HG03442 (cell line): Measurements from ENCODE around the gene SERPINB7.
"Not testable (repeated sequence)": the region's sequence is repeated elsewhere in the genome, so short reads cannot be mapped to it uniquely, and the experiment has no call there.

Experiments
- ATAC-seq: cut with Tn5 transposase; IDR thresholded peaks from one replicate; pipeline ENCODE4 v1.9.1; 2021; ENCODE audit warnings: mild to moderate bottlenecking, moderate library complexity; ENCODE audit not compliant: unreplicated experiment

SERPINB7 gene, protein sequence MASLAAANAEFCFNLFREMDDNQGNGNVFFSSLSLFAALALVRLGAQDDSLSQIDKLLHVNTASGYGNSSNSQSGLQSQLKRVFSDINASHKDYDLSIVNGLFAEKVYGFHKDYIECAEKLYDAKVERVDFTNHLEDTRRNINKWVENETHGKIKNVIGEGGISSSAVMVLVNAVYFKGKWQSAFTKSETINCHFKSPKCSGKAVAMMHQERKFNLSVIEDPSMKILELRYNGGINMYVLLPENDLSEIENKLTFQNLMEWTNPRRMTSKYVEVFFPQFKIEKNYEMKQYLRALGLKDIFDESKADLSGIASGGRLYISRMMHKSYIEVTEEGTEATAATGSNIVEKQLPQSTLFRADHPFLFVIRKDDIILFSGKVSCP

DNA sequence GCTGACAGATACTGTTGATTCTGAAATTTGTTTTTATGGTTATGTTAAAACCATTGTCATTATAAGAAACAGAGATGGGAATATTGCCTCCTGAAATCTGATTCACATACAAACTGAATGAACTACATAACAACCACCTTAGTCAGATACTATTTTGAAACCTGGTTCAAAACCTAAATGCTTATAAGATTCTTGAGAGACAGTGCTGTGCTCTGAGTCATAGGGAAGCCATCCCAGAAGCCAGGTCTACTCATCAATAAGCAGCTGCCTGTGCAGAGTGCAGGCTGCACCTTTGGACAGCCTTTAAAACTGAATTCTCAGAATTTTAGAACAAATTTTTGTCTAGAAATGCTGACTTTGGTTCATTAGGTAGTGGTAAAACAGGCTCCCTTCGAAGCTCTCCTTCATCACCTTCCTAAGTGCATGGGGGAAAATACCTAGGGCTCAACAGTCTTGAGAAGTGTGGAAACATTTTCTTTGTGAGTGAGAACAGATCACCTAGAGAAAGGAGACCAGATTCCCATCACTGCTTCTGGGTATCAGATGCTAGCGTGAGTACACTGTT lies at the start of gene SERPINB7:
SERPINB7 (plus strand) TSS at position 253 of the 565 bp plus-strand sequence. CDS start 6,955 bp downstream, outside the sequence.
- no peak for ATAC-seq

DNA sequence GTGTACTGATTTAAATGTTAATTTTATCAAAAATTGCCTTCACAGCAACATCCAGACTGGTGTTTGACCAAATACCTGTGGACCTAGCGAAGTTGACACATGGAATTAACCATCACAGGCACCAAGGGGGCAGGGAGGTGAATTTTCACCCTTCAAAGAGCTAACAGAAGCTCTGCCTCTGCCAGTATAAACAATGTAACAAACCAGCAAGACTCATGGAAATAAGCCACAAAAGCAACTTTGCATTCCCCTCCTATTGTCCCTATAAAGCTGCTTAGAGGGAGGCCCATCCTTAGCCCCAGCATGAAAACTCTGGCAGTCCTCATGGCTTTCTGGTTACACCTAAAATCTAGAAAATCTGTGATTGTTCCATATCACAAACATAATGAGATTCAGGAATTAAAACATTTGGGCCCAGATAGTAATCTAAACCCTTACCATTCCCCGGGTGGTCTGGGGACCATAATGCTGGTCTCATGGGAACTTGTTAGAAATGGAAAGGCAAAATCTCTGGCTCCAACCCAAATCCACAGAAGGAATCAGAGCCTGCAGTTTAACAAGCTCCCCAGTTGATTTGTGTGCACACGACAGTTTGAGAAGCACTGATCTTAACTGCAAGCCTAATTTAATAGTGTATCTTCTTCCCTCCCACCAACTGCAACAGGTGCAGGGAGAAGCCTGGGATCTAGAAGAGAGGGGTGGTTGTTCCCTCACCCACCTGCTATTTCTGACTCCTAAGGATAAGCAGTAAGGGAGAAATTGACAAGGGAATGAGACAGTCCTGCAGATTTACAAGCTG lies 49.3 kb upstream of the SERPINB7 start:
- no peak for ATAC-seq

GRCh38 chr18:63730773-63731172 lies 44.4 kb upstream of the SERPINB7 start:
- ATAC-seq: no peak

- no peak for ATAC-seq
Observed at GRCh38 chr18:63731215-63731614, 44.0 kb upstream of the SERPINB7 start.

DNA sequence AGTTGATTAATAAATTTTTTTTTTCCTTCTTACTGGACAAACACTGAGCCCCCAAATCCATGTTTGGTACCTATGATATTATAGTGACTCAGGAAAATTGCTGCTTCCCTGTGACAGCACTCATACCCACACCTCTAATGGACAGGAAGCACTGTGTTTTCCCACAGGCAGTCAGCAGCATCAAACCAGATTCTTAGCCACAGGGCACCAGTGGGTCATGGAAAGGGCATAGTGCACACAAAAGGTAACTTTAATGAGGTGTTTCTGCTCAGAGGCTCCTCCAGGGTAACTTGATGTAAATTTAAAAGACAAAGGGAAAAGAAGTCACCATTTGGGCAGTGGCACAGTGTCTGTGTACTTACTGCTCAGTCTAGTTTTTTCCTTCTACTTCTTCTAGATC lies 38.3 kb upstream of the SERPINB7 start:
- ATAC-seq: no peak

GRCh38 chr18:63741769-63742168 lies 33.4 kb upstream of the SERPINB7 start:
- no peak for ATAC-seq

- no peak for ATAC-seq
Observed at GRCh38 chr18:63747006-63747405, 28.2 kb upstream of the SERPINB7 start.

DNA sequence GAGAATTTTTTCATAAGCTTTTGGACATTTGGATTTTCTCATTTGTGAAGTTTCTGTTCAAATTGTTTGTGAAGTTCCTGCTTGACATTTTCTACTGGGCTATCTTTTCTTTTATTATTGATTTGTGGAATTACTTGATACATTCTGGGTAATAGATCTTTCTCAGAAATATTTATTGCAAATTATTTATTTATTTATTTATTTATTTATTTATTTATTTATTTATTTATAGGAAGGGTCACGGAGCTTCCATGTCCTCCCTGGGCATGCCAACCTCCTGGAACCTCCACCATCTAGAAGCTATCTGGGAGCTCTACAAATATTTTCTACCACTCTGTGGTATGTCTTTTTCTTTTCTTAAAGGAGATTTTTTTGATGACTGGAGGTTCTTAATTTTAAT lies 25.7 kb upstream of the SERPINB7 start:
- no peak for ATAC-seq

DNA sequence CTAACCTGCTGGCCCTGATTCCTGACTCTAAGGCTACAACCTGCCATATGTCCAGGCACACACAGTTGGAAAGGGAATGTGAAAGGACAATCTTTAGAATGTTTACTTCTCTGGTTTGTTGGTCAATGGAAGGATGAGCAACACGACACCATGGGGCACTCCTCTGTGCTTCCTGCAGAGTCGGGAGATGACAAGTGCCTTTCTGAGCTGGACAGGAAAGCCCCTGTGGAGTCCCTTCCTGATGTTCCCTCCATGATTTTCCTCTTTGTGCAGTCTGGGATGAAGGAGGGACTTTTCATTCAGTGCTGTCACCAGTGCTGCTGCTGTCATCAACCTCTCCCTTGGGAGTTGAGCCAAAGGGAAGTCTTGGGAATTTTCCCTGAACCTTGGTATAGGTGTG lies 22.6 kb upstream of the SERPINB7 start:
- ATAC-seq: no peak

GRCh38 chr18:63753676-63754075 lies 21.5 kb upstream of the SERPINB7 start:
- ATAC-seq: no peak

GRCh38 chr18:63757541-63757940 lies 17.7 kb upstream of the SERPINB7 start:
- no peak for ATAC-seq

DNA sequence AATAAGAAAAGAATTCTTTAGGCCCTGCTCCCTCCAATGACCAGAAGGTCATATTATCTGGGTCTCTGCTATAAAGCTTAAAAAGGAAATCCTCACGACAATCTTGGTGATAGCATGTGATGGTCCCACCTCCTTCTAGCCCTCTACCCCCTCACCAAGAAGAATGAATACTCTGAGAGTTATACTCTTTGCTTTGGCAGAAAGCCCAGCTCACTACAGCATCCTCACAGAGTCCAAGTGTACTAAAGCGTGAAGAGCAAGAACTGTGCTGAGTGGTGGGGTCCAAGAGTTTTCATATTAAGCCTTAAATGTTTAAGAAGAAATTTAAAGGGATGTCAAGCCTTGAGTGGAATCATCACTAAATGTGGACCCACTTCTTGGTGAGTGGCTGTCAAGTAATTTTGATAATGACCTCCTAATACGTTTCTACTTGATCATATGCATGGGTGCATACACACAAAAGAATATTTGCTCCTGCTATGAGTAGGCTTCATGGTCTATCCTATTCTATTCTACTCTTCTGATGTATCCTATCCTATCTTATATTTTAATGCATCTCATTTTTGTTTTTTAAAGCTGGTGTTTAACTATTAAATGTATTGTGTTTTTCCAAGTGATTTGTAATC lies 16.5 kb upstream of the SERPINB7 start:
- no peak for ATAC-seq

DNA sequence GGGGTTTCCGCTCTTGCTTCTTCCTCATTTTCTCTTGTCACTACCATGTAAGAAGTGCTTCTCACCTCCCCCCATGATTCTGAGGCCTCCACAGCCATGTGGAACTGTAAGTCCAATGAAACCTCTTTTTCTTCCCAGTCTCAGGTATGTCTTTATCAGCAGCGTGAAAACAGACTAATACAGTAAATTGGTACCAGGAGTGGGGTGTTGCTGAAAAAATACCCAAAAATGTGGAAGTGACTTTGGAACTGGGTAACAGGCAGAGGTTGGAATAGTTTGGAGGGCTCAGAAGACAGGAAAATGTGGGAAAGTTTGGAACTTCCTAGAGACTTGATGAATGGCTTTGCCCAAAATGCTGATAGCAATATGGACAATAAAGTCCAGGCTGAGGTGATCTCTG lies 15.4 kb upstream of the SERPINB7 start:
- not testable (repeated sequence) for ATAC-seq

DNA sequence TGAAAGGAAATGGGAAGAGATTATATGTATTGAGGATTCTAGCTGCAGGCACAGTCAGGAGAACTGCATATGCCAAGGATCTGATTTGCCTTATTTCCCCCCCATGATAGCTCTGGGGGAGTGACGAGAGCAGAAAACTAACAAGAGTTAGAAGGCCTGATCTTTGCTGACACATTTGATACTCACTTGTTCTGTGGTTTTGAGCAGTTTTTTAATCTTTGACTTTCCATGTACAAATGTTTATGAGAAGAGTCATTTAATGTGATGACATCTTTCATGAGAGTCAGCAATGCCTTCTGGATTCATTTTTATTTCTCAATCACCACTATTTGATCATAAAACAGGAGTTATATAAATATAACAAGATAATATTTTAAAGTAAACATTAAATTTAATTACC lies 12.7 kb upstream of the SERPINB7 start:
- ATAC-seq: no peak

- no peak for ATAC-seq
Observed at GRCh38 chr18:63763831-63764600, 11.2 kb upstream of the SERPINB7 start.

- no peak for ATAC-seq
Observed at GRCh38 chr18:63765837-63766236, 9.4 kb upstream of the SERPINB7 start.

- ATAC-seq: no peak
Observed at GRCh38 chr18:63773551-63773950, 1.7 kb upstream of the SERPINB7 start.

GRCh38 chr18:63774511-63774910 lies 707 bp upstream of the SERPINB7 start:
- no peak for ATAC-seq

DNA sequence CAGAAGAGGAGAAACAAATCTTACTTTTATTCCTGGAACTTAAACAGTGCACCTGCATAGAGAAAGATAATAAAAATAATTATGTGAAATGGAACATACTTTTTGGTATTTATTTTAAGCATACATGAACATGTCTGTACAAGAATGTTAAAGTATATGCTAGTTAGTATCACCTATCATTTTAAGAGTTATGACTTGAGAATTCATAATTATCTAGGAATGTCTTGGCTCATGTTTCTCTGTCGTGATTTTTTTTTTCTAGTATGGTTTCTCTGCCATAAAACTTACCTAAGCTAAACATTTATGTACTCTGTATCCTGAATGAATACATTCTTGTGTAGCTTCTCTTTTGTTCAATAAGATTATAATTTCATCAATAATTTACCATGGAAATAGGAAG lies 4.2 kb downstream of the SERPINB7 start:
- ATAC-seq: no peak

GRCh38 chr18:63783394-63783793 lies 8.2 kb downstream of the SERPINB7 start:
- peak; percentile 47 for ATAC-seq
